Inferior parietal cortex (tissue), 1 donor: ENCODE results near the gene LHPP.
A peak's percentile ranks its signal among the peaks of the same experiment; 100 is the strongest.

Experiments
- DNase-seq: peaks from one replicate; pipeline ENCODE4 v3.0.0-alpha.2; 2016; ENCODE audit errors: extremely low spot score

The LHPP gene

DNA sequence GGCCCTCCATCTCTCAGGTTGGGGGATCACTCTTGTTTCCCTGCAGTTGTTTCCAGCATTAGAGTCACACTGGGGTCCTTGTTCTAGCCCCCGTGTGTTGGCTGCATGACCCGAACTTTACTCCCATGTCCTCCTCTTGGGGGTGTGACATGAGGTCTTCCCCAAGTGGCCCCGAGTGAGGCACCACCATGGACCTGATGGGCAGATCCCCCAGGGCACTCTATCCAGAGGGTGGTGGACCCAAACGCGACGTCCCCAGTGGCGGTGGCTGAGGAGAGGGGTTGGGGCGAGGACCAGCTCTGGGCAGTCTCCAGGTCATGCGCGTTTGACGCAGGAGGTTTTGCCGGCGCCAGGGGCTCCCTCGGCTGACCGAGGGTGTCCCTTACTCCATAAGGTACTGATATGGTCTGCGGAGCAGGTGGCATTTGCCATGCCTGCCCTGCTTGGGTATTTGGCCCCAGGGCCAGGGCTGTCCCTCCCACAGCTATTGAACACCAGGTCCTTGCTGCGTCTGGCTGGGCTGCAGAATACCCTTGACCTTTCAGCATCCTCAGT lies 131.9 kb downstream of the LHPP start:
- no peak for DNase-seq

DNA sequence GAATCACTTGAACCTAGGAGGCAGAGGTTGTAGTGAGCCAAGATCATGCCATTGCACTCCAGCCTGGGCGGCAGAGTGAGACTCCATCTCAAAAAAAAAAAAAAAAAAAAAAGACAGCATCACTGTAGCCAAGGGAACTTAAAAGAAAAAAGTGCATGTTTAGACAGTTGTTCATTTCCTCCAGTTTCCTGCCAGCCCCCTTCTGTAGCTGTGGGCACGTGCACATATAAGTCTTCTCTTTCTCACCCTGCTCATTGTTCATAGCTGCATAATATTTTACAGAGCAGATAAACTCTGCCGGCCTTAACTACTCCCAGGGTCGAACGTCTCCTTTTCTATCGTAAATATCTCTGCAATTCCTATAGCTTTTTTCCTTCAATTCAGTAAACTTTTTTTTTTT lies 132.6 kb downstream of the LHPP start:
- no peak for DNase-seq

DNA sequence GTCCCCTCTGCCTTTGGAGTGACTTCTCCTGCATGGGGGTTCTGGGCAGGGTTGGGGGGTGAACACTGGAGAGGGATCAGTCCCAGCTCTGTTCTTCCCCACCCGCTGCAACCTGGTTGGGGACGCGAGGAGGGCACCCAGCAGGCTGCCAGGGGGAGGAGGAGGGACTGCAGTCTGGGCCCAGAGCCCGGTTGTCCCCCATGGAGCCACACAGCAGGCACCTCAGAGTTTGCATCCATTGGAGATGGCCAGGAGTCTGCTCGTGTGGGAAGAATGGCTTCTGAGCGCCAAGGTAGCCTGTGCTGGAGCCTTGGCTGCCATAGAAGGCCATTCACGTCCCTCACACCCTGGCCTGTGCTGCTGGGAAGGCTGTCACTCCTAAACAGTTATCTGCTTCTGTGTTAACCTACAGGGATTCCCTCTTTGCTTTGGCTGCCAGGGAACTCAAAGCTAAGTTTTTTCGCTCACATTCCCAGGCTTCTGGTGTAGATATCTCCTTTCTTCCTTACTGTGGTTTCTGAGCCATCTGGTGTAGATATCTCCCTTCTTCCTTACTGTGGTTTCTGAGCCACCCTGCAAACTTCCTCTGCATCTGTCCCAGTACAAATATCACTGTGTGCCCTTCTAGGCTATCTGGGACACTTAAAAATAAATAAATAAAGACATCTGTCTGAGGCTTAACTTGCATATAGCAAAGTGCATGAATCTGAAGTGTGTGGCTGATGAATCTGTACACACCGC lies 133.7 kb downstream of the LHPP start:
- no peak for DNase-seq

DNA sequence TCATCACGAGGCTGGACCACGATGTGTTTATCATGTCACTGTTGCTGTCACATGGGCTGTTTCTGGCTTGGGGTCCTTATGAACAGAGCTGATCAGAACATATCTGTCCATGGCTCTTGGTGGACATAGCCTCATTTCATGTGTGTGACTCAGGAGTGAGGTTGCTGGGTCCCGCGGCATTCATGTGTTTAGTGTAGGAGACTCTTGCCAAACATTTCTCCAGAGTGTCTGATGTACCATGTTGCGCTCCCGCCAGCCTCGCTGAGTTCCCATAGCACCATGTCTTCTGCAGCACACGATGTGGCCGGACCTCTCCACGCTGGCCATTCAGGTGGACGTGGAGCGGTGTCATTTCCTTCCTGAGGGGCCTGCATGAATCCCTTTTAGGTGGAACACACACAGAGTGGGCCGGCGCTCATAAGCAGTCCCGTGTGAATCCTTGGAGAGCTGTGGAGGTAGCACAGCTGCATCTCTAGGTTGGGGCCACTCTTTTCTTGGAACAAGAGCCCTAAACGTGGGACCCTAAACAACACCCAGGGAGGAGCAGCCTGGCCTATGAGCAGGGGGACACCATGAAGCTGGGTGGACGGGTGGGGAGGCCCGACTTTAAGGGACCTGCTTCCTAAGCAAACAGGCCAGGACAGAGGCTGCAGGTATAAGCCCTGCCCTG lies 134.6 kb downstream of the LHPP start:
- no peak for DNase-seq

DNA sequence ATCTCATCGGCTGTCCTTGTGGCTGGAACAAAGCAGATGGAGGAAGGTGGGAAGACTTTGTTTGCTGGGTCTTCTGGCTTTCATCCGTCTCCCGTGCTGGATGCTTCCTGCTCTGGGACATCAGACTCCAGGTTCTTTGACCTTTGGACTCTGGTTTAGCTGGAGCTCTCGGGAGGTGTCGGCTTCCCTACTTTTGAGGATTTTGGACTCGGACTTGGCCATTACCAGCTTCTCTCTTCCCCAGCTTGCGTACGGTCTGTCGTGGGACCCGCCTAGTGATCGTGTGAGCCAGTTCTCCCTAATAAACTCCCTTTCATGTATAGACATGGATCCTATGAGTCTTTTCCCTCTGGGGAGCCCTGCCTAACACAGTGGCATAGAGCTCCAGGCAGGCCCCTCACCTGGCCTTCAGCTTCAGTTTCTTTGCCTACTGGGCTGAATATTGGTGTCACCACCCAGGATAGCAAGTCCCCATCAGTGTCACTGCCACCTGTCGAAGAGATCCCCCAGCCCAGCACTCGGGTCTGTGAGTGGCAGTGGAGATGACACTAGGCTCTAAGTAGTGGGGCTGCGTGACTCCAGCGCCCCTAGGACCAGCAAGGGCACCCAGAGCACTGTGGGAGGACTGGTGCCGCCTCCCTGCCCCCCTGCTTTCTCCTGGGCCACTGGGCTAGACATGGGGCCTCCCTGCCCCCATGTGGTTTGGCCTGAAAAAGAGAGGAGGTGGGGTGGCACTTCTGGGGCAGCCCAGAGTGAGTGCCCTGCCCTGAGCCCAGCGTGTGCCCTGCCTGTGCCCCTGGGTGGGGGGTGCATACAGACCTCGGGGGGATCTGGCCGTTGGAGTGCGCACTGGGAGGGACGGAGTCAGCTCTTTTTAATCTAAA lies 135.6 kb downstream of the LHPP start:
- no peak for DNase-seq

DNA sequence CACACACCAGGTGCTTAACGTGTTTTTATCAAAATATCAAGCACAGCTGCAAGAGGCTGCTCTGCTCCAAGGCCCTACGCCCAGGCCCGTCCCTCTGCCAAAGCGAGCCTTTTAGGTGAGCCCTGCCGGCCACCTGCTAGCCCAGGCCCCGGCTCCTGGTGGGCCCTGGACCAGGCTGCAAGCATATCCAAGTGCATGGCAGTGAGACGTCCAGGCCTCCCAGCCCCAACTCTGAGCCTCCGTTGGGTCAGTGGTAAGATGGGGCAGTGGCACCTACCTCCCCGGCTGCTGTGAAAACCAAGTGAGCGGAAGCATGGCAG lies 136.2 kb downstream of the LHPP start:
- DNase-seq = no peak

DNA sequence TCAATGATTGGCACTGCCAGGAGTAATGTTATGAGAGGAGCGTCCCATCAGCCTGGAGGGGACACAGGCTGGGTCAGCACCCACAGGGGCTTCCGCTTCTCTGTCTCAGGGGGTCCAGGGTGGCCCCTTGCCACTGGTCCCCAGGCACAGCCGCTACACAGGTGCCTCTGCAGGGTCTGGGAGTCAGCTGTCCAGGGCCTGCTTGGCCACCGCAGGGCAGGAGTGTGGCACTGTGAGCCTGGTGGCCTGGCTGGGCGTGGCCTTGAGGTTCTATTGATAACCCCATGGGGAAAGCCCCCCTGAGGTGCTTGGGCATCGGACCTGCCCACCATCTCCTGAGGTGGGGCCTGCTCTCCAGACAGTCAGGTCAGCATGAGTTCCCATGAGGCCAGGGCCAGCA lies 136.6 kb downstream of the LHPP start:
- DNase-seq = no peak

DNA sequence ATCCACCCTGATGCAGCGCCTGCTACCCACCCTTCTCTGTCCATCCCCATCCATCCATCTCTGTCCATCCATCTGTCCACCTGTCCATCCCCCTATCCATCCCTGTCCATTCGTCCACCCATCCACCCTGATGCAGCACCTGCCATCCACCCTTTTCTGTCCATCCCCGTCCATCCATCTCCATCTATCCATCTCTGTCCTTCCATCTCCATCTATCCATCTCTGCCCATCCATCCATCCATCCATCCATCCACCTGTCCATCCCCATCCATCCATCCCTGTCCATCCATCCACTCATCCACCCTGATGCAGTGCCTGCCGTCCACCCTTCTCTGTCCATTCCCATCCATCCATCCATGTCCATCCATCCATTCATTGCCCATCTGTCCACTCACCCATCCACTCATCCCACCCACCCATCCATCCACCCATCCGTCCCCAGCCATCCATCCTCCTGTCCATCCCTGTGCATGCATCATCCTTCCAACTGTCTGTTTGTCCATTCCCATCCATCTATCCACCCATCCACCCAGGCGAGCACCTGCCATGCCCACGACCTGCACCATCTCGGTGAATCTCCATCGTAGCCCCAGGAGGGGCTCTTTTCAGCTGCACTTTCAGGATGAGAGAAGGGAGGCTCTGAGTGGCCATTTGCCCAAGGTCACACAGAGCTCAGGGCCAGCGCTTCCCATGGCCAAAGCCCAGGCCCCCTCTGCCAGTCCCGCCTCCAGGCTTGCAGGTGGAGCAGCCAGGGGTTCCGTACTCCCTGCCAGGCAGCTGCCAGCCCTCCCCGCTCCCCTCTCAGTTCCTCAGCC lies 137.4 kb downstream of the LHPP start:
- DNase-seq = no peak

DNA sequence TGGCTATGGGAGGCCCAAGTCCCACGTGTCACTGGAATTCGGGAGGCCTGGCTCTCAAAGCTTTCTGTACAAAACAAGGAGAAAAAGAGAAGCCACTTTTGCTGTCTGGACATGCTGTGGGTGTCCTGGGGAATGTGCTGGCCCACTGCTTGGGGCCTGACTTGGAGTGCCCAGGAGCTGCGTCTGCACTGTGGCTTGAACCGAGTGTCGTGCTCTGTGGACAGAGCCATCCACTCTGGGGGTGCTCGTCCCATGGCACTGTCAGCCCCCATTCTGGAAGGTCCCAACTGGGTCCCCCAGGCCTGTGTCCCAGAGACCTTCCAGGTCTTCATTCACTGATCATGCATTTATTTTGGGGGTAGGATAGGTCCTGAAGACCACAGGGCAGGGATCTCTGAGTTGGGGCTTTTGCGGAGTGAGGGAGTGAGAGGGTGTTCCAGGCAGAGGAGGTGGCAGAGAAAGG lies 138.0 kb downstream of the LHPP start:
- DNase-seq = no peak

DNA sequence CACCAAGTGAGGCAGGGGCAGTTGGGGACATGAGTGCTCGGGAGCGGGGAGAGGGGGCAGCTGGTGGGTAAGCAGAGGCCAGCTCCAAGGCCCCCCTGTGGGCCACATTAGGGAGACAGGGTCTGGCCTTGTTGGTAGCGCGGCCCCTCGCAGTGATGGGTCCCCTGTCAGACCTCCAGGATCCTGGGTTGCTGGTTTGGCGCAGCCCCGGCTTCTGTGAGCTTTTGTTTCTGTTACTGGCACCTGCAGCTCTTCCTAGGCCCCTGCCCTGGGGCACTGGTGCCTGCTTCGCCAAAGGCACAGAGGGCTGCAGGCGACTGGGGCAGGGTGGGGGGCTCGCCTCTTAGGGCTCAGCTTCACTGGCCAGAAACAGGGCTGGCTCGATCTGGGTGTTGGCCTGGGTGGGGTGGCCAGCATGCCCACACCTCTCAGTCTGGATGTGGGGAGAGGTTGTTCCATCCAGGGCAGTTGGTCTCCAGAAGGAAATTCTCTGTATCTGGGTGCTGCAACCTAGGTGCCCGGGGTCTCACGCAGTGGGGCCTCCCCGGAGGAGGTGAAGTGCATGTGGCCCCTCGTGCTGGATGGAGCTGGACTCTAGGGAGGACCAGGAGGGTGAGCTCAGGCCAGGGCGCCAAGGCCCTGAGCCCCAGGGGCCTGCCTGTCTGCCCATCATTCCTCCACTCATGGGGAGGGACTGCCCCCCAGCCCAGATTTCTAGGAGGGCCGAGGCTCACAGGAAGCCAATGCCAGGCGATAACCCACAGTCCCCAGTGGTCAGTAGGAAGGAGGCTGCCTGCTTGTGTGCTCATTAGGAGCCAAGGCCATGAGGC lies 138.6 kb downstream of the LHPP start:
- DNase-seq = no peak

DNA sequence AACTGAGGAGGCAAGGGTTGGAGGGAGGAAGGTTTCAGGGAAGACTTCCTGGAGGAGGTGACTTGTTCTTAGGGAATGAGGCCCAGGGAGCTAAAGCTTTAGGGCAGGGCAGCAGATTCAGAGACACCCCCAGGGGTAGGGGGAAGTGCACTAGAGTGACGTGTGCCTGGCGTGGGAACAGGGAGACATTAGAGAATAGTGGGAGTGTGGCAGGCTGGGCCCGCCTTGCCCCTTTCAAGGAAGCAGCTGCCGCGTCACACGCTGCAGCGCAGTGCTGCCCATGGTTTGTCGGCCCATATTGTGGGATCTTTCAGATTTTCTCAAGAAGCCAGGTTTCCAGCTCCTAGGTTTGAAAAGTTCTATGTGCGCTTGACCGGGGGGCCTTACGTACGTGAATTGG lies 139.4 kb downstream of the LHPP start:
- no peak for DNase-seq

DNA sequence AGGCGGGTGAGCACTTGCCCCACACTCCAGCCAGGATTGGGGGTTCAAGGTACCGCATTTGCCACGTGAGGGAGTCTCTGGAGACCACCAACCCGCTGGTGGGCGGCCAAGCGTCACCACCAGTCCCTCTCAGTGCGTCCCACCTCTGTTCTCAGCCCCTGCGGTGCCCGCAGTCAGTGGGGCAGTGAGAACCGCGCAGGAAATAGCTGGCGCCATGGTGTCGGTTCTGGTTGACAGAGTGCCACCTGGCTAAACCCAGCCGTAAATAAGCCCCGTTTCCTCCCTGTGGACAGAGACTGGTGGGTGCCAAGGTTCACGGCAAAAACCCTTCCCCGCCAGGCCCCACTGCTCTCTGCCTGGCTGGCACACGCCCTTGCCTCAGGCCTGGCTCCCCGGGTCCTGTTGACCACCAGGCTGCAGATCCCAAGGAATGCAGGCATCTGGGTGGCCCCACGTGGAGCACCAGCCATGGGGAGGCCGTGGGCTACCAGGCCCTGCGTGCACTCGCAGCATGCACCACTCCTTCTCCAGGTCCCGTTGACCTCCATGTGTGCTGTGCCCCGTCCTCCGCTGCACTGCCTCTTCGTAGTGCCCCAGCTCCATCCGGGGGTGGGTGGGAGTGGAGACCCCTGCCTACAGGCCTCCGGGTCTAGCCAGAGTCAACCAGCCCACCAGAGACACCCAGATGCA lies 140.0 kb downstream of the LHPP start:
- DNase-seq = no peak

DNA sequence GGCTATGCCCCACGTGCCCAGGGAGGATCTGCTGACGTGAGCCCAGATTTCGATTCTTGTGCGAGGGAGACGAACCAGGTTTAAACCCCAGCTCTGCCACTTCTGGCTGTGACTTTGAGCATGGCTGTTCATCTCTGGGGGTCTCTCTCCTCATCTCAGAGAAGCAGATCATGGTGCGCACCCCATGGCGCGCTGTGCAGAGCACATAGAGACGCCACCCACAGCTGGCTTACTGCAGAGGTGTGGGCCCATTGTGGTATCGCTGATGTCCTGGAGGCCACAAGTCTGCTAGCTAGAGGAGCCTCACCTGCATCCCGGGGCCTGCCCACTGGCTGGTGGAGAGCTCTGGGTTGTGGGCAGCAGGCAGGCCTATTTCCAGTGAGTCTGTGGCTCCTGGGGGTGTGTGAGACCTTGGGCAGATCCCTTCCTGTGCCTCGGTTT lies 140.5 kb downstream of the LHPP start:
- no peak for DNase-seq

DNA sequence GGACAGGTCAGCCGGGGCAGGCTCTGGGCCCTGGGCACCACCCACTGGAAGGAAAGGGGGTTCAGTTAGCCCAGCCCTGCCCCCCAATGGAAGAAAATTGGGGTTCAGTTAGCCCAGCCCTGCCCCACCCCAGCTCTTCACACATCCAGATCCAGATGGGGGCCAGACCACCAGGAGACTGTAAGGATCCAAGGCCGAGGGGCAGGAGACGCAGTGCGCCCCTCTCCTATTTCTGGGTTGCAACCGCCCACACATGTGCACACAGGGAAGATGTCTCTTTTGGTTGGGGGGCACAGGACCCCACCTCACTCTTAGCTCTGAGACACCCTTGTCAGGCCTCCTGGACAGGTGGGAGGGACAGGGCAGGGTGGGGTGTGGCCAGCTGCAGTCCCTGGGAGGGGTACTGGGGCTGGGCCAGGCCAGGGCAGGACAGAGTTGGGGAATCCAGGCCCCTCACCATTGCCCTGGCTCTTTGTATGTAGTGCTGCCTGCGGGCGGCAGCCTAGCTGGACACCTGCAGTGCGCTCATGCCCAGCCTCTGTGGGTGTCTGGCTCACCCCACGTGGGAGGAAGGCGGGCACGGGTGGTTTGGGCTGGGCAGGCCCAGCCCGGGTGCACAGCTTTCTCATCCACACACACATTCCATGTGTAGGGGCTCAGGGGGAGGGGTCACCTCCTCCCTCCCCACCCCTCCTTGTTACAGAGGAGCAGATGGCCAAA lies 141.2 kb downstream of the LHPP start:
- no peak for DNase-seq

DNA sequence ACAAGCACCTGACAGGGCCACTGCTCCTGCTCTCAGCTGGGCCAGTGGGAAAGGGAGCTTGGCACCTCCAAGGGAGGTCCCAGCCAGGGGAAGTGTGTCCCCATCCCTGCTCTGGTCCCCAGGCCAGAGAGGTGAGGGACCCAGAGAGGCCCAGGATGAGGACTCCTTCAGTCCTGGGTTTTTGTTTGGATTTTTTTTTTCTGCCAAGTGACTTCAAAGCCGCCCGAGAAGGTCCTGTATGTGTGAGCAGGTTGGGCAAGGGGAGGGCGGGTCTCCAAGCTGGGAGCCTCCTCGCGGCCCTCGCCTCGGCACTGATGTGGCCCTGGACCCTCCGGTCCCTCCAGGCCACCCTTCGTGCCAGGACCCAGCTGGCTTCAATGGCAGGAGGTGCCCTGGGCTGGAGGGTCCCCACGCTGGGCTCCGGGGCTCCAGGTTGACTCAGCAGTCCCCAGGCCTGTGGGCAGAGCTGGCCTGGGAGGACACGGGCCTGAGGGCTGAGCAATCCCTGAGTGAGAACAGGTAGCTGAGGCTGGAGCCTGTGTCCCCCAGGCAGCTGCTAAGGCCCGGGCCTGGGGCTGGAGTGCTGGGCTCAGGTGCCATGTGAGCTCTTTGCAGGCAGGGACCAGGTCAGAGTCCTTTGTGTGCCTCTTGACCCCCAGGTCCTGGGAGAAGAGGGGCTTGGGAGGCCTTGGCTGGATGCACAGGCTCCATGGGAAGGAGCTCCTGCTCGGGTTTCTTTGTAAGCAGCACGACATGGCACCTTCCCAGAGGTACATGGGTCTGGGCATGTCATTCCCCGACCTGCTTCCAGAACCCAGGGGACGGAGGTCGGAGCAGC lies 142.0 kb downstream of the LHPP start:
- no peak for DNase-seq

DNA sequence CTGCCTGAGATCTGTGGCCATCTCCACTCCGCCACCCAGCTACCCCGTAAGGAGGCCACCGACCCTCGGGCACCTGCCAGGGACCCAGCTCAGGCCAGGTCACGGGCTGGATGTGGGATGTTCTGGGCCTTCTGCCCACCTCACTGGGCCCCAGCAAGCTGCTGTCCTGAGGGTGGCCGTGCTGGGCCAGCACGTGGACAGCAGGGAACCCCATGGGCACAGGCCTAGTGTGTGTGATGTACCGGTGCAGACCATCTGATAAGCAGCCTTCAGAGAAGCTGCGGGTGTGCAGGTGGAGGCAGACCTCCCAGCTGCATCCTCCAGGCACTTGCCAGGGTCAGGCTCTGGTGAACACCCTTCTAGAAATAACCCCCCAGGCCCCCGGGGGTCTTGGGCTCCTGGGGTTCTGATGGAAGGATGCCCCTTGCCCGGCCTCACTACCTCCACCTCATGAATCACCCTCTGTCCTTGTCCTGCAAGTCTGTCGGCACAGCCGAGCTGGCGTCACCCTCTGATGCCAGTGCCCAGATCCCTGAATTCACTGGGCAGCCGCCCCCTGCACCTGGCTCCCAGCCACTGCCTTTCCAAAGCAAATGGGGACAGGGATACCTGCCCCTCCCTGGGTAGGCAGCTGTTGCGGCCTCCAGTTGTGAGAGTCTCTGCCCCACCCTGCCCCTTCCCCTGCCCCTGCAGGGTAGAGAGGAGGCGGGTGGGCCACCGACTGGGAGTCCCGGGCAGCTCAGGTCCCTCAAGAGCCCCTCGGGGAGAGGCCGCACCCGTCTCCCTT lies 142.8 kb downstream of the LHPP start:
- no peak for DNase-seq

DNA sequence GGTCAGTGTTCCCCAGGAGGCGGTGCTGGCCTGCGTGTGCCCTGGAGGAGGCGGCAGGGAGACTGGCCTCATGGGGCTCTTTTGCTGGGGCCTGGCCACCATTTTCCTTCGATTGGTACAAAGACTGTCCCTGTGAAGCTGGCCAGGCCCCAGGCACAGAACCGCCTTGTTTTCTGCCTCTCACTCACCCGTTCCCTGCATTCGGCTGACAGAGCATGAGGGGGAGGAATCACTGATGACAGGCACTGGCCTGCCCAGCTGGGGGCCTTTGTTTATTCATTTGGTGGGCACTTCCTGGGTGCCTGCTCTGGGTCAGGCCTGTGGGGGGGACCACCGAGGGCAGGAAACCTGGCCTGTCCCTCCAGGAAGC lies 143.4 kb downstream of the LHPP start:
- peak; percentile 79 for DNase-seq

DNA sequence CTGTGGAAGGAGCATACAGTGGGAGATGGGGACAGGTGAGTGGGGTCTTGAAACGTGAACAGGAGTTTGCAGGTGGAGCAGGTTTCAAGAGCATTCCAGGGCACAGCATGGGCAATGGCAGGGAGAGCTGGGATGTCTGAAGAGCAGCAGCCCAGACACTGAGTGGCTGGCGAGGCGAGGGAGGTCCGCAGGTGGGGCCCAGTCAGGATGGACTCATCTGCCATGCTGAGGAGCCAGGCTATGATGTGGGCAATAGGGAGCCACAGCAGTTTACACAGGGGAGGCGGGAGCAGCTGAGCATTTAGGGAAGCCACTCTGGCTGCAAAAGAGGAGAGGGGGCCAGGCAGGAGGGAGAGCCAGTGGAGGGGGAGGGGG lies 143.8 kb downstream of the LHPP start:
- no peak for DNase-seq
